ENCODE data around the gene ZBTB3. TPM values are rescaled to one million over a fixed set of nuclear protein-coding genes. Genes with fewer than 3 reads are reported as not detected.
A peak's percentile ranks its signal among the peaks of the same experiment; 100 is the strongest.

ZBTB3 gene
- total and polyA plus RNA-seq, 2 of the 13 experiments (the other 11 are each of a cell fraction or from before 2014, with no cell fraction given), result 3.4 to 5.2 TPM

DNA sequence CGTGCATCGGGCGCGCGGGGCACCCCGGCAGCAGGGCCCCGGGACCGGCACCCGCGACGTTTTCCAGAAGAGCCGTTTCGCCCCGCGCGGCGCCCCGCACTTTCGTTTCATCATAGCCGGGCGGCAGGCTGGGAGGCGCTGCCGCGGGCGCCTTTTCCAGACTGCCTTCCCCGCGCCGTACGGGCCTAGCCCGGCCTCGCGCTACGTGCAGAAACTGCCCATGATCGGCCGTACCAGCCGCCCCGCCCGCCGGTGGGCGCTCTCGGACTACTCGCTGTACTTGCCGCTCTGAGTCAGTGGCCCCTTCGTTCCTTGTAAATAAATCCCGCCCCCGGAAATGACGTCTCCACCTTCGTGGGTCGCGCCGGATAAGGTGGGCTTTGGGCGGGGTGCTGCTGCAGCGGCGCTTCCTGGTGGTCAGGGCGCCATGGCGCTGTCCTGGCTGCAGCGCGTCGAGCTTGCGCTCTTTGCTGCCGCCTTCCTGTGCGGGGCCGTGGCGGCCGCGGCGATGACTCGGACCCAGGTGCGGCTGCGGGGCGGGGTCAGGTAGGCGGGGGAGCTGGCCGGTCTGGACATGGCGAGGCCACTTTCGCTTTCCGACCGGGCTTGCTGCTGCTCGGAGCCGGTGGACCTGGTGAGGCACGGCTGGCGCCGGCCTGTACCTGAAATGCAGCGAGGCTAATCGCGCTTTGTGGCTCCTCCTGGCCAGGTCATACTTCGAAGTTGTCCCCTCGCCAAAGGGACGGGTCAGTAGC is 33.2 kb upstream of the ZBTB3 start, which contains the start of gene TMEM179B (continued):
- TF ChIP-seq, protein P1, sequence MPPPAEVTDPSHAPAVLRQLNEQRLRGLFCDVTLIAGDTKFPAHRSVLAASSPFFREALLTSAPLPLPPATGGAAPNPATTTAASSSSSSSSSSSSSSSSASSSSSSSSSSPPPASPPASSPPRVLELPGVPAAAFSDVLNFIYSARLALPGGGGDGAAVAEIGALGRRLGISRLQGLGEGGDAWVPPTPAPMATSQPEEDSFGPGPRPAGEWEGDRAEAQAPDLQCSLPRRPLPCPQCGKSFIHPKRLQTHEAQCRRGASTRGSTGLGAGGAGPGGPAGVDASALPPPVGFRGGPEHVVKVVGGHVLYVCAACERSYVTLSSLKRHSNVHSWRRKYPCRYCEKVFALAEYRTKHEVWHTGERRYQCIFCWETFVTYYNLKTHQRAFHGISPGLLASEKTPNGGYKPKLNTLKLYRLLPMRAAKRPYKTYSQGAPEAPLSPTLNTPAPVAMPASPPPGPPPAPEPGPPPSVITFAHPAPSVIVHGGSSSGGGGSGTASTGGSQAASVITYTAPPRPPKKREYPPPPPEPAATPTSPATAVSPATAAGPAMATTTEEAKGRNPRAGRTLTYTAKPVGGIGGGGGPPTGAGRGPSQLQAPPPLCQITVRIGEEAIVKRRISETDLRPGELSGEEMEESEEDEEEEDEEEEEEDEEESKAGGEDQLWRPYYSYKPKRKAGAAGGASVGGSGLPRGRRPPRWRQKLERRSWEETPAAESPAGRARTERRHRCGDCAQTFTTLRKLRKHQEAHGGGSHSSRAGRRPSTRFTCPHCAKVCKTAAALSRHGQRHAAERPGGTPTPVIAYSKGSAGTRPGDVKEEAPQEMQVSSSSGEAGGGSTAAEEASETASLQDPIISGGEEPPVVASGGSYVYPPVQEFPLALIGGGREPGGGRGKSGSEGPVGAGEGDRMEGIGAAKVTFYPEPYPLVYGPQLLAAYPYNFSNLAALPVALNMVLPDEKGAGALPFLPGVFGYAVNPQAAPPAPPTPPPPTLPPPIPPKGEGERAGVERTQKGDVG (CRISPR knock-in tag; IDR thresholded peaks at IDR 0.05; ENCODE audit: borderline replicate concordance), result no peak; the same call in 1 of the 2 replicates
- peak; percentile 82 for TF ChIP-seq MED1 (CRISPR knock-in tag; IDR thresholded peaks at IDR 0.05)
- TF ChIP-seq ZNF589 (CRISPR knock-in tag; conservative IDR thresholded peaks at IDR 0.05), result no peak
- TF ChIP-seq, protein P2, sequence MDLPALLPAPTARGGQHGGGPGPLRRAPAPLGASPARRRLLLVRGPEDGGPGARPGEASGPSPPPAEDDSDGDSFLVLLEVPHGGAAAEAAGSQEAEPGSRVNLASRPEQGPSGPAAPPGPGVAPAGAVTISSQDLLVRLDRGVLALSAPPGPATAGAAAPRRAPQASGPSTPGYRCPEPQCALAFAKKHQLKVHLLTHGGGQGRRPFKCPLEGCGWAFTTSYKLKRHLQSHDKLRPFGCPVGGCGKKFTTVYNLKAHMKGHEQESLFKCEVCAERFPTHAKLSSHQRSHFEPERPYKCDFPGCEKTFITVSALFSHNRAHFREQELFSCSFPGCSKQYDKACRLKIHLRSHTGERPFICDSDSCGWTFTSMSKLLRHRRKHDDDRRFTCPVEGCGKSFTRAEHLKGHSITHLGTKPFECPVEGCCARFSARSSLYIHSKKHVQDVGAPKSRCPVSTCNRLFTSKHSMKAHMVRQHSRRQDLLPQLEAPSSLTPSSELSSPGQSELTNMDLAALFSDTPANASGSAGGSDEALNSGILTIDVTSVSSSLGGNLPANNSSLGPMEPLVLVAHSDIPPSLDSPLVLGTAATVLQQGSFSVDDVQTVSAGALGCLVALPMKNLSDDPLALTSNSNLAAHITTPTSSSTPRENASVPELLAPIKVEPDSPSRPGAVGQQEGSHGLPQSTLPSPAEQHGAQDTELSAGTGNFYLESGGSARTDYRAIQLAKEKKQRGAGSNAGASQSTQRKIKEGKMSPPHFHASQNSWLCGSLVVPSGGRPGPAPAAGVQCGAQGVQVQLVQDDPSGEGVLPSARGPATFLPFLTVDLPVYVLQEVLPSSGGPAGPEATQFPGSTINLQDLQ (CRISPR knock-in tag; IDR thresholded peaks at IDR 0.05), result no peak
- TF ChIP-seq FIP1L1 (IDR thresholded peaks at IDR 0.05; ENCODE audit: borderline replicate concordance, insufficient read depth, low read depth, low read length), result 0 out of 2 replicates have a peak, but pooled peaks have one; percentile 75
- no peak; the same call in 1 of the 2 replicates for TF ChIP-seq ZNF12 (CRISPR knock-in tag; IDR thresholded peaks at IDR 0.05)
- TF ChIP-seq ZNF225 (CRISPR knock-in tag; IDR thresholded peaks at IDR 0.05), result peak; percentile 31; the same call in 1 of the 2 replicates
- peak; percentile 31; the same call in 1 of the 2 replicates for TF ChIP-seq KLF13 (CRISPR knock-in tag; IDR thresholded peaks at IDR 0.05)
- peak; percentile 42; the same call in 1 of the 2 replicates for TF ChIP-seq SMAD3 (CRISPR knock-in tag; IDR thresholded peaks at IDR 0.05)
- peak; percentile 98 for TF ChIP-seq ZNF230 (CRISPR knock-in tag; IDR thresholded peaks at IDR 0.05)
- TF ChIP-seq ZNF543 (CRISPR knock-in tag; IDR thresholded peaks at IDR 0.05), result peak; percentile 67
- TF ChIP-seq PRMT3 (CRISPR knock-in tag; IDR thresholded peaks at IDR 0.05; ENCODE audit: borderline replicate concordance, low read depth), result peak; percentile 96; the same call in 1 of the 2 replicates
- TF ChIP-seq SCMH1 (CRISPR knock-in tag; IDR thresholded peaks at IDR 0.05; ENCODE audit: borderline replicate concordance), result no peak
- TF ChIP-seq ZNF652 (CRISPR knock-in tag; IDR thresholded peaks at IDR 0.05; ENCODE audit: borderline replicate concordance, low read depth), result no peak
- TF ChIP-seq RNF2 (conservative IDR thresholded peaks at IDR 0.05; ENCODE audit: low read depth), result no peak
- TF ChIP-seq, protein P3, sequence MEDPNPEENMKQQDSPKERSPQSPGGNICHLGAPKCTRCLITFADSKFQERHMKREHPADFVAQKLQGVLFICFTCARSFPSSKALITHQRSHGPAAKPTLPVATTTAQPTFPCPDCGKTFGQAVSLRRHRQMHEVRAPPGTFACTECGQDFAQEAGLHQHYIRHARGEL (CRISPR knock-in tag; IDR thresholded peaks at IDR 0.05), result peak; percentile 27; the same call in 1 of the 2 replicates
- peak; percentile 57 for TF ChIP-seq ZNF232 (CRISPR knock-in tag; IDR thresholded peaks at IDR 0.05; ENCODE audit: borderline replicate concordance)
- peak; percentile 88 for TF ChIP-seq NCOA1 (CRISPR knock-in tag; IDR thresholded peaks at IDR 0.05)
- 0 out of 2 replicates have a peak, but pooled peaks have one; percentile 92 for TF ChIP-seq GTF3A (CRISPR knock-in tag; conservative IDR thresholded peaks at IDR 0.05)
- TF ChIP-seq ZNF577 (CRISPR knock-in tag; IDR thresholded peaks at IDR 0.05; ENCODE audit: borderline replicate concordance, low read depth), result 0 out of 2 replicates have a peak, but pooled peaks have one; percentile 86
